HCT116 (cell line): ENCODE data around the gene HRH3.

Experiments
- EZH2 ChIP-seq: fragments of 200-600 bp; sonication (generic); IDR thresholded peaks from 2 replicates; pipeline ENCODE4 v1.6.1; 2017; ENCODE audit warnings: antibody characterized with exemption, mixed run types
- POLR2A ChIP-seq: IDR thresholded peaks from 2 replicates; pipeline ENCODE4 v1.7.0; 2011; ENCODE audit warnings: borderline replicate concordance; ENCODE audit not compliant: insufficient read depth, insufficient read length; ENCODE audit errors: extremely low read depth
- POLR2AphosphoS5 ChIP-seq: IDR thresholded peaks from 2 replicates; pipeline ENCODE4 v1.6.1; 2011; ENCODE audit warnings: mild to moderate bottlenecking, low read depth, low read length, moderate library complexity
- SP1 ChIP-seq: IDR thresholded peaks from 2 replicates; pipeline ENCODE4 v1.6.1; 2012; ENCODE audit warnings: low read depth
- SRF ChIP-seq: IDR thresholded peaks from 2 replicates; pipeline ENCODE4 v1.6.1; 2012; ENCODE audit warnings: low read depth
- TCF7L2 ChIP-seq: IDR thresholded peaks from 2 replicates; pipeline ENCODE4 v1.7.0; 2011; ENCODE audit warnings: borderline replicate concordance, inconsistent platforms; ENCODE audit not compliant: insufficient read depth, insufficient read length; ENCODE audit errors: extremely low read depth
- ZFX ChIP-seq: fragments of 450-650 bp; IDR thresholded peaks from 2 replicates; pipeline ENCODE4 v1.6.1; 2017
- ZNF274 ChIP-seq: fragments of 200-500 bp; sonication (Bioruptor generic); IDR thresholded peaks from 2 replicates; pipeline ENCODE4 v1.6.1; 2014; ENCODE audit warnings: mild to moderate bottlenecking, low read depth, low read length, inconsistent platforms
- TF ChIP-seq, protein P1 (sequence below), 3 experiments: fragments of 200-600 bp in 1 of 3; sonication (generic) in 1 of 3; IDR thresholded peaks in 2 of 3; conservative IDR thresholded peaks in 1 of 3; 2 replicates each; pipeline ENCODE4 v1.5.1; 2012 to 2017; ENCODE audit warnings: low read depth in 2 of 3, low read length in 2 of 3, antibody characterized with exemption in 1 of 3, borderline replicate concordance in 1 of 3, control low read depth in 1 of 3, mild to moderate bottlenecking in 1 of 3, mixed read lengths in 1 of 3, mixed run types in 1 of 3, moderate library complexity in 1 of 3; ENCODE audit not compliant: insufficient read depth in 1 of 3
- TF ChIP-seq, protein P2 (sequence below): IDR thresholded peaks from 2 replicates; pipeline ENCODE4 v1.6.1; 2012; ENCODE audit warnings: low read depth

DNA sequence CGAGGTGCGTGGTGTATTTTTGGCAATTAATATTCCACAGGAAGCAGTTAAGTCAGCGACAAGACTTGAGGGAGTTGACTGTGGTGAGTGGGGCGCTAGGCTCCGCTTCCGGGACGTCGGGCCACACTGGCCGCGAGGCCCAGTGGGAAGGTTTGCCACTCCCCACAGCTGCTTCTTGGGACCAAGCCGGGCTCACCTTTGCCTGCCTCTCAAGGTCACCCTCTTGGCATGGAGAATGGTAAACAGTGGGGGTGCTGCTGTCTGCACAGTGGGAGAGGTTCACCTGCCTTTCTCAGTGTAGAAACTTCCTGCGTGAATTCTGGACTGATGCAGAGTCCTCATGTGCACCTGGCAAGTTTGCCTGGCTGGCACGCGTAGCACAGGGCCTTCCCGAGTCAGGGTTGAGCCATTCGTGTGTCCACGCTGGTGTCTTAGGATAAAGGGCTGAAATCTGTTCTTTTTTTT, 24.6 kb upstream of the HRH3 start:
- TF ChIP-seq, protein P1, sequence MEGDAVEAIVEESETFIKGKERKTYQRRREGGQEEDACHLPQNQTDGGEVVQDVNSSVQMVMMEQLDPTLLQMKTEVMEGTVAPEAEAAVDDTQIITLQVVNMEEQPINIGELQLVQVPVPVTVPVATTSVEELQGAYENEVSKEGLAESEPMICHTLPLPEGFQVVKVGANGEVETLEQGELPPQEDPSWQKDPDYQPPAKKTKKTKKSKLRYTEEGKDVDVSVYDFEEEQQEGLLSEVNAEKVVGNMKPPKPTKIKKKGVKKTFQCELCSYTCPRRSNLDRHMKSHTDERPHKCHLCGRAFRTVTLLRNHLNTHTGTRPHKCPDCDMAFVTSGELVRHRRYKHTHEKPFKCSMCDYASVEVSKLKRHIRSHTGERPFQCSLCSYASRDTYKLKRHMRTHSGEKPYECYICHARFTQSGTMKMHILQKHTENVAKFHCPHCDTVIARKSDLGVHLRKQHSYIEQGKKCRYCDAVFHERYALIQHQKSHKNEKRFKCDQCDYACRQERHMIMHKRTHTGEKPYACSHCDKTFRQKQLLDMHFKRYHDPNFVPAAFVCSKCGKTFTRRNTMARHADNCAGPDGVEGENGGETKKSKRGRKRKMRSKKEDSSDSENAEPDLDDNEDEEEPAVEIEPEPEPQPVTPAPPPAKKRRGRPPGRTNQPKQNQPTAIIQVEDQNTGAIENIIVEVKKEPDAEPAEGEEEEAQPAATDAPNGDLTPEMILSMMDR (IDR thresholded peaks at IDR 0.05 in 2 of 3, conservative IDR thresholded peaks at IDR 0.05 in 1 of 3; ENCODE audit: borderline replicate concordance in 1 of 3, insufficient read depth in 1 of 3, low read depth in 2 of 3, low read length in 2 of 3): no peak
- TF ChIP-seq, protein P2, sequence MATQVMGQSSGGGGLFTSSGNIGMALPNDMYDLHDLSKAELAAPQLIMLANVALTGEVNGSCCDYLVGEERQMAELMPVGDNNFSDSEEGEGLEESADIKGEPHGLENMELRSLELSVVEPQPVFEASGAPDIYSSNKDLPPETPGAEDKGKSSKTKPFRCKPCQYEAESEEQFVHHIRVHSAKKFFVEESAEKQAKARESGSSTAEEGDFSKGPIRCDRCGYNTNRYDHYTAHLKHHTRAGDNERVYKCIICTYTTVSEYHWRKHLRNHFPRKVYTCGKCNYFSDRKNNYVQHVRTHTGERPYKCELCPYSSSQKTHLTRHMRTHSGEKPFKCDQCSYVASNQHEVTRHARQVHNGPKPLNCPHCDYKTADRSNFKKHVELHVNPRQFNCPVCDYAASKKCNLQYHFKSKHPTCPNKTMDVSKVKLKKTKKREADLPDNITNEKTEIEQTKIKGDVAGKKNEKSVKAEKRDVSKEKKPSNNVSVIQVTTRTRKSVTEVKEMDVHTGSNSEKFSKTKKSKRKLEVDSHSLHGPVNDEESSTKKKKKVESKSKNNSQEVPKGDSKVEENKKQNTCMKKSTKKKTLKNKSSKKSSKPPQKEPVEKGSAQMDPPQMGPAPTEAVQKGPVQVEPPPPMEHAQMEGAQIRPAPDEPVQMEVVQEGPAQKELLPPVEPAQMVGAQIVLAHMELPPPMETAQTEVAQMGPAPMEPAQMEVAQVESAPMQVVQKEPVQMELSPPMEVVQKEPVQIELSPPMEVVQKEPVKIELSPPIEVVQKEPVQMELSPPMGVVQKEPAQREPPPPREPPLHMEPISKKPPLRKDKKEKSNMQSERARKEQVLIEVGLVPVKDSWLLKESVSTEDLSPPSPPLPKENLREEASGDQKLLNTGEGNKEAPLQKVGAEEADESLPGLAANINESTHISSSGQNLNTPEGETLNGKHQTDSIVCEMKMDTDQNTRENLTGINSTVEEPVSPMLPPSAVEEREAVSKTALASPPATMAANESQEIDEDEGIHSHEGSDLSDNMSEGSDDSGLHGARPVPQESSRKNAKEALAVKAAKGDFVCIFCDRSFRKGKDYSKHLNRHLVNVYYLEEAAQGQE: no peak
- TF ChIP-seq POLR2AphosphoS5 (no peak), EZH2 (no peak), POLR2A (no peak), TCF7L2 (no peak), SRF (no peak), SP1 (no peak), ZNF274 (no peak), ZFX (no peak)
